Prostate gland (tissue), 2 donors: Measurements from ENCODE around the gene ADARB1. TPM values are rescaled to one million over a fixed set of nuclear protein-coding genes. Genes with fewer than 3 reads are reported as not detected.

Experiments used
- DNase-seq: peaks from one replicate; pipeline ENCODE4 v3.0.0-alpha.2; 2019; ENCODE audit warnings: low spot score
- H3K27ac ChIP-seq, 2 donors: fragments of 200-600 bp; sonication (generic); 2 replicates each; pipeline ENCODE4 v1.5.1; 2017 to 2019
- H3K27me3 ChIP-seq: fragments of 200-600 bp; sonication (generic); replicated peaks from 2 replicates; pipeline ENCODE4 v1.5.1; 2019; ENCODE audit not compliant: insufficient read depth
- H3K36me3 ChIP-seq, 2 donors: fragments of 200-600 bp; sonication (generic); 1 replicate in 1 of 2; 2 replicates in 1 of 2; pipeline versions ENCODE4 v1.5.1 to v1.8.1; 2017 to 2019
- H3K4me1 ChIP-seq: fragments of 200-600 bp; sonication (generic); replicated peaks from 2 replicates; pipeline ENCODE4 v1.5.1; 2019
- H3K4me3 ChIP-seq, 2 donors: fragments of 200-600 bp; sonication (generic); 2 replicates each; pipeline ENCODE4 v1.5.1; 2017 to 2019
- H3K9me3 ChIP-seq: fragments of 200-600 bp; sonication (generic); 2 replicates; pipeline ENCODE4 v1.5.1; 2017
- POLR2A ChIP-seq: fragments of 450-650 bp; IDR thresholded peaks from one replicate; pipeline ENCODE4 v1.6.1; 2016; ENCODE audit warnings: antibody characterized with exemption, mild to moderate bottlenecking
- POLR2AphosphoS5 ChIP-seq: sonication (generic); formaldehyde crosslinking; IDR thresholded peaks from one replicate; pipeline ENCODE4 v1.6.1; 2017; ENCODE audit warnings: antibody characterized with exemption
- WGBS: methylation state at CpG from one replicate; pipeline ENCODE4 v1.1.5; 2018; 5-methylcytosine and 5-hydroxymethylcytosine counted together
- intact Hi-C: fragments of 100-400 bp; cut with DNase I; formaldehyde crosslinking; loops from one replicate; pipeline ENCODE4 v1.14.2; 2022
- total RNA-seq, 2 donors: library from RNA; depleted of rRNA; stranded (reverse); fragments of >200 nt; gene quantifications; one replicate each; pipeline ENCODE4 v1.1.0, GENCODE V29; 2016
- TF ChIP-seq, protein P1 (sequence below), 4 experiments: fragments of 200-600 bp in 2 of 4; fragments of 450-650 bp in 2 of 4; sonication (generic) in 2 of 4; IDR thresholded peaks; 1 replicate in 3 of 4; 2 replicates in 1 of 4; pipeline ENCODE4 v1.5.1; 2016 to 2019; ENCODE audit warnings: antibody characterized with exemption in 4 of 4, mild to moderate bottlenecking in 2 of 4, moderate library complexity in 2 of 4

The ADARB1 gene
- total RNA-seq, 2 donors from 2014 or later: 21.0 to 30.9 TPM

DNA sequence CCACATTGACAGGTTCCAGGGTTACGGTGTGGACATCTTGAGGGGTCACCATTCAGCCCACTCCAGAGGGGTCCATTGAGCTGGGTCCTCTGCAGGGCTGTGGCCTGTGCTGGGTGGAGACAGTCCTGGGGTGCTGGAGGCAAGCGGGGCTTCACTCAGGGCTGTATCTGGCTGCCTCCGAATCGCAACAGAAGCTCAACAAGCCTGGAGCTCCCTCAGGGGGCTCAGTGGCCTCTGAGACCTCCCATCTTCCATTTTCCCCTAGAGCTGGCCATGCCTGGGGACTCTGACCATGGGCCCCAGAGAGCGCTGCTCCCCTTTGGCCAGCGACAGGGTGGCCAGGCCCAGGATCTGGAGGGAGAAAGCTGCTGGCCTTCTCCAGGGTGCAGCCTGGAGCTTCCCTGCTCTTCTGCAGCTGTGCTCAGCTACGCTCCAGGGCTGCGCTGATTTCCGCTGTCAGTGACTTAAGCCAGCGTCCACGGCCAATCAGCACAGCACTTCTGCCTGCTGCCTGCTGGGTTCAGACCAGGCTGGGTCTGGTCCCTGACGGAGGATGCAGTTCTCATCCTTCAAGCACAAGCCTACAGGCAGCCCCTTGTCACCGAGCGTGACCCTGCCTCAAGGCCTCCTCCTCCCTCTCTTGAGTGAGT lies 45.0 kb upstream of the ADARB1 start:
- H3K4me3 ChIP-seq: no peak overlapping the region
- no peaks in the 10 kb centered on the region for H3K36me3 ChIP-seq
- DNase-seq: no peak
- H3K27ac ChIP-seq: no peak overlapping the region
- no peaks in the 10 kb centered on the region for H3K9me3 ChIP-seq
- TF ChIP-seq POLR2A: no peak
- TF ChIP-seq, protein P1, sequence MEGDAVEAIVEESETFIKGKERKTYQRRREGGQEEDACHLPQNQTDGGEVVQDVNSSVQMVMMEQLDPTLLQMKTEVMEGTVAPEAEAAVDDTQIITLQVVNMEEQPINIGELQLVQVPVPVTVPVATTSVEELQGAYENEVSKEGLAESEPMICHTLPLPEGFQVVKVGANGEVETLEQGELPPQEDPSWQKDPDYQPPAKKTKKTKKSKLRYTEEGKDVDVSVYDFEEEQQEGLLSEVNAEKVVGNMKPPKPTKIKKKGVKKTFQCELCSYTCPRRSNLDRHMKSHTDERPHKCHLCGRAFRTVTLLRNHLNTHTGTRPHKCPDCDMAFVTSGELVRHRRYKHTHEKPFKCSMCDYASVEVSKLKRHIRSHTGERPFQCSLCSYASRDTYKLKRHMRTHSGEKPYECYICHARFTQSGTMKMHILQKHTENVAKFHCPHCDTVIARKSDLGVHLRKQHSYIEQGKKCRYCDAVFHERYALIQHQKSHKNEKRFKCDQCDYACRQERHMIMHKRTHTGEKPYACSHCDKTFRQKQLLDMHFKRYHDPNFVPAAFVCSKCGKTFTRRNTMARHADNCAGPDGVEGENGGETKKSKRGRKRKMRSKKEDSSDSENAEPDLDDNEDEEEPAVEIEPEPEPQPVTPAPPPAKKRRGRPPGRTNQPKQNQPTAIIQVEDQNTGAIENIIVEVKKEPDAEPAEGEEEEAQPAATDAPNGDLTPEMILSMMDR (IDR thresholded peaks at IDR 0.05): no peak
- TF ChIP-seq POLR2AphosphoS5: no peak
- intact Hi-C loops: no loop called here
- H3K4me1 ChIP-seq: no peaks in the 10 kb centered on the region
- no peaks in the 10 kb centered on the region for H3K27me3 ChIP-seq
- 91% methylated on average over 14 of the region's 14 CpGs for WGBS

DNA sequence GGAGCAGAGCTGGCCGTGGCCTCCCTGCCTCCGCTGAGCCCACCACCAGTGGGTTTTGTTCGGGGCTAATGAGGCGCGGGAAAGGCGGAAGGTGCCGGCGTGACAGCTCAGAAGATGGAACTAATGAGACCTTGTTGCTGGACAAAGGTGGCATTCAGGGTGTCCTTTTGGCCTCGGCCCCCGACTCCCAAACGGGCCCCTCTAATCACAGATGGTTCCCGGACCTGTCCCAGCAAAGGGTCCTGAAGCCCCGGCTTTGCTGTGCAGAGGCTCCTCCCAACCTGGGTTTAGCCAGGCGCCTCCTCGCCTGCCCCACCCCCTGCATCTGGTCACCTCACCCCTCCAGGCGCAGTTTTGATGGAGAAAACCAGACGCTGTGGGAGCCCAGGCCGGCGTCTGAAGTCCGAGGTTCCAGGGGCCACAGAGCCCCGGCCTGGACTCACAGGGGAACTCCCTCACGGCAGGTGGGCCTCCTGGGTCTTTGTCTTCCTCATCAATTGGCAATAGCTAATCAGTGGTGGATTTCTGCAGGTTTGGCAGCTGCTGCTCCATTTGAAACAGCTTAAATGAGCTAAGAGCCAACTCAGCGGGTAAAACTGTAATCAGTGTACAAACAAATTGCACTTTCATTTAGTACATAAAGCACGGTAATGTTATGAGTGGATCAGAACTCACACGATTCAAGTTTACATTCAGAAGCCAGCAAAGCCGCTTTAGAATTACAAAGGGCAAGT lies 44.3 kb upstream of the ADARB1 start:
- no peak for DNase-seq

DNA sequence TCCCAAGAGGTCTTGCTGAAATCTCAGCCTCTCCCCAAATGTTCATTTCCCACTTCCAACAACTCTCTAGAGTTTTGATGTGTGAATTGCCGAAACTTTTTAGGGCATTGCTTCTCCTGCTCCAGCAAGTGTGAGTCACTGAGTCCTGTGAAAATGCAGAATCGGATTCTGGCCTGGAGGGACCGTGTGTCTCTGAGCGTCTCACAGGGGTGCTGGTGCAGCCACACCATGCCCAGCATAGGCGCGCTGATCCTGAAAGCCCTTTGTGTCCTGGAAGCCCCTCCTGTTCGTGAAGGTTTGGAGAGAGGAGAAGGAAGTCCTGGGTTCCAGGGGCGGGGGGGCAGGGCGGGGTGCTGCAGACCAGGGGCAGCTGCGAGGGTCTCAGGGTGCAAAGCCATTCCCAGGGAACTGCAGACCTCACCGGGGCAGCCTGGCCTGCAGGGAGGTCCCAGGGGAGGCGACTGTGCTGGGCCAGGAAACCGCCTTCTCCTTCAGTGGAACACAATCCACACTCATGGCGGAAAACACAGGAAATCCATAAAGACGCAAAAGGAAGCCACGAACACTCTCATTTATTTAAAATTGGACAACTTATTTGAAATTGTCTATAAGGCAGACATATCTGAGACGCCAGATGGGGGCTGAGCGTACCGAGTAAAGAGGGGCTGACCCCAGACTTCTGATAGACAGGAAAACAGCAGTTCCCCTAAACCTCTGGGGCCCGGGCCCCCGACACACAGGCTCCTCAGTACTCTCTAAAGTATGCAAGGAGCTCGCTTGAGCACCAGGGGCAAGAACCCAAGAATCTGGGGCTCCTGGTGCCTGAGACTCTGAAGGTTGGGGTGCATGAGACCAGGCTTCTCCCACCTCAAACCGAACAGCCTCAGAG lies 43.5 kb upstream of the ADARB1 start:
- no peak overlapping the region for H3K27ac ChIP-seq
- TF ChIP-seq POLR2A (no peak), POLR2AphosphoS5 (no peak)
- TF ChIP-seq, protein P1 (IDR thresholded peaks at IDR 0.05): no peak
- H3K4me1 ChIP-seq: no peaks in the 10 kb centered on the region

More for the DNA sequence above, 44.3 kb upstream of the ADARB1 start:
- intact Hi-C loops: loop anchor here (5.0 kb wide), 2 partner anchors 38 to 68 kb away; no protein-coding TSS in a partner anchor
- Histone ChIP-seq H3K27me3 (no peaks in the 10 kb centered on the region), H3K27ac (no peak overlapping the region), H3K4me1 (no peaks in the 10 kb centered on the region), H3K9me3 (no peaks in the 10 kb centered on the region), H3K36me3 (no peaks in the 10 kb centered on the region), H3K4me3 (no peak overlapping the region)
- TF ChIP-seq, protein P1 (IDR thresholded peaks at IDR 0.05): no peak
- TF ChIP-seq POLR2AphosphoS5 (no peak), POLR2A (no peak)
- 87% methylated on average over 26 of the region's 26 CpGs for WGBS

DNA sequence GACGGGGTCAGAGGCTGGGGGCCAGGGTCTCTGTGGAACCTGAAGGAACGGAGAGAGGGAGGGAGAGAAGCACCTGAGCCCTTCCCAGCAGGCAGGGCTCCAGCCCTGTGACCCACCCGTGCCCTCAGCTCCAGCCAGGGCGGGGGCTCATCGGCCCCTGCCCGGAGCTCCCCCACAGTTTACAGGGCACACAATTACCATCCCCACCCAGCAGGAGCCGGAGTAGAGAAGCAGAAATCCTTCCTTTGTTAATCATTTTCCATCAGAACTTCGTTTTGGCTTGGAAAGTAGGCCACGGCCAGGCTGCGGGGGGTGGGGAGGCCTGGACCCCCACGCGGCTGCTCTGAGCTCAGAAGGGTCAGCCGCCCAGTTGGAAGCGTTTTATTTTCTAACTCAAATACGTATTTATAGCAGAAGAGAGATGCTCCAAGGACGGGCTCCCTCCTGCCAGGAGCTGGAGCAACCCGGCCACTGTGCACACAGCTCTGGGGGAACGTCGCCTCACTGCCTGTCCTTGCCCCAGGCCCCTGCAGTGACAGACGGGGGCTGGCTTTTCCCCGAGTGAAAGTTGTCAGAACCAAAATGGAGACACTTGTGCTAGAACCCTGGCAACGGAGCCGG lies 42.7 kb upstream of the ADARB1 start:
- no peaks in the 10 kb centered on the region for H3K27me3 ChIP-seq
- no peaks in the 10 kb centered on the region for H3K4me1 ChIP-seq
- WGBS: 62% methylated on average over 23 of the region's 23 CpGs
- no peaks in the 10 kb centered on the region for H3K9me3 ChIP-seq
- no peak overlapping the region for H3K4me3 ChIP-seq
- TF ChIP-seq POLR2A: no peak
- TF ChIP-seq POLR2AphosphoS5: no peak
- TF ChIP-seq, protein P1 (IDR thresholded peaks at IDR 0.05): no peak
- no peak for DNase-seq
- no peaks in the 10 kb centered on the region for H3K36me3 ChIP-seq
- intact Hi-C loops: loop anchor here (5.0 kb wide), 2 partner anchors 39 to 69 kb away; no protein-coding TSS in a partner anchor
- no peak overlapping the region for H3K27ac ChIP-seq

More for the DNA sequence above, 43.5 kb upstream of the ADARB1 start:
- Histone ChIP-seq H3K27me3 (no peaks in the 10 kb centered on the region), H3K36me3 (no peaks in the 10 kb centered on the region), H3K4me3 (no peak overlapping the region), H3K9me3 (no peaks in the 10 kb centered on the region)
- intact Hi-C loops: loop anchor here (5.0 kb wide), 2 partner anchors 39 to 69 kb away; no protein-coding TSS in a partner anchor
- WGBS: 85% methylated on average over 20 of the region's 23 CpGs
- DNase-seq: no peak
